Astrocyte (in vitro differentiated cells and primary cell): Measurements from ENCODE around the gene ANKRD52.

Source experiments
- EZH2 ChIP-seq: IDR thresholded peaks from 2 replicates; pipeline ENCODE4 v1.6.1; 2012; ENCODE audit warnings: mild to moderate bottlenecking, low read length, inconsistent platforms; ENCODE audit not compliant: insufficient read depth
- TF ChIP-seq, protein P1 (sequence below): IDR thresholded peaks from 2 replicates; pipeline ENCODE4 v1.5.1; 2011; ENCODE audit warnings: low read depth, mild to moderate bottlenecking, inconsistent platforms, low read length, moderate library complexity; ENCODE audit not compliant: insufficient read depth

GRCh38 chr12:56307221-56307965 is 49.2 kb upstream of the ANKRD52 start:
- TF ChIP-seq, protein P1, sequence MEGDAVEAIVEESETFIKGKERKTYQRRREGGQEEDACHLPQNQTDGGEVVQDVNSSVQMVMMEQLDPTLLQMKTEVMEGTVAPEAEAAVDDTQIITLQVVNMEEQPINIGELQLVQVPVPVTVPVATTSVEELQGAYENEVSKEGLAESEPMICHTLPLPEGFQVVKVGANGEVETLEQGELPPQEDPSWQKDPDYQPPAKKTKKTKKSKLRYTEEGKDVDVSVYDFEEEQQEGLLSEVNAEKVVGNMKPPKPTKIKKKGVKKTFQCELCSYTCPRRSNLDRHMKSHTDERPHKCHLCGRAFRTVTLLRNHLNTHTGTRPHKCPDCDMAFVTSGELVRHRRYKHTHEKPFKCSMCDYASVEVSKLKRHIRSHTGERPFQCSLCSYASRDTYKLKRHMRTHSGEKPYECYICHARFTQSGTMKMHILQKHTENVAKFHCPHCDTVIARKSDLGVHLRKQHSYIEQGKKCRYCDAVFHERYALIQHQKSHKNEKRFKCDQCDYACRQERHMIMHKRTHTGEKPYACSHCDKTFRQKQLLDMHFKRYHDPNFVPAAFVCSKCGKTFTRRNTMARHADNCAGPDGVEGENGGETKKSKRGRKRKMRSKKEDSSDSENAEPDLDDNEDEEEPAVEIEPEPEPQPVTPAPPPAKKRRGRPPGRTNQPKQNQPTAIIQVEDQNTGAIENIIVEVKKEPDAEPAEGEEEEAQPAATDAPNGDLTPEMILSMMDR, result no peak
- no peak for TF ChIP-seq EZH2
